M059J (cell line): ENCODE results near the gene GPI. TPM values are rescaled to one million over a fixed set of nuclear protein-coding genes. Genes with fewer than 3 reads are reported as not detected.

ENCODE experiments used
- DNase-seq: peaks from one replicate; pipeline ENCODE4 v3.0.0-alpha.2; 2012; ENCODE audit warnings: low read depth
- total RNA-seq: library from RNA; depleted of rRNA; stranded (reverse); fragments of >200 nt; shearing (Covaris generic); gene quantifications from 2 replicates; pipeline ENCODE4 v1.2.3, GENCODE V29; 2014

GPI gene
- total RNA-seq, 1 experiment from 2014 or later: 224 TPM

GRCh38 chr19:34404109-34404909, 39.3 kb downstream of the GPI start, which contains the start of gene PDCD2L:
Gene PDCD2L (plus strand): TSS chr19:34404399. CDS start chr19:34404431, 32 bp downstream.
- peak; percentile 90 for DNase-seq

- DNase-seq: no peak
These were observed 41.1 kb downstream of the GPI start for GRCh38 chr19:34405892-34406660.

GRCh38 chr19:34408411-34408810, 43.4 kb downstream of the GPI start:
- no peak for DNase-seq

- no peak for DNase-seq
These were observed 44.5 kb downstream of the GPI start for GRCh38 chr19:34409189-34410164.

- no peak for DNase-seq
These were observed 46.2 kb downstream of the GPI start for GRCh38 chr19:34411216-34411615.

- DNase-seq: no peak
These were observed 51.1 kb downstream of the GPI start for GRCh38 chr19:34416021-34416545.

- no peak for DNase-seq
These were observed 53.3 kb downstream of the GPI start for GRCh38 chr19:34418300-34418699.

GRCh38 chr19:34426096-34426661, 61.2 kb downstream of the GPI start:
- no peak for DNase-seq

GRCh38 chr19:34428549-34429285, 63.7 kb downstream of the GPI start:
- DNase-seq: peak; percentile 44

- DNase-seq: no peak
These were observed 64.6 kb downstream of the GPI start for GRCh38 chr19:34429553-34429952.

GRCh38 chr19:34430738-34431625, 66.0 kb downstream of the GPI start:
- peak; percentile 49 for DNase-seq

GRCh38 chr19:34431681-34432402, 66.8 kb downstream of the GPI start:
- DNase-seq: no peak

GRCh38 chr19:34432797-34433196, 67.8 kb downstream of the GPI start:
- no peak for DNase-seq

GRCh38 chr19:34436716-34437115, 71.7 kb downstream of the GPI start:
- DNase-seq: no peak

GRCh38 chr19:34448191-34448590, 83.2 kb downstream of the GPI start:
- no peak for DNase-seq
